ENCODE measurements around the gene ACBD4.

Gene ACBD4

DNA sequence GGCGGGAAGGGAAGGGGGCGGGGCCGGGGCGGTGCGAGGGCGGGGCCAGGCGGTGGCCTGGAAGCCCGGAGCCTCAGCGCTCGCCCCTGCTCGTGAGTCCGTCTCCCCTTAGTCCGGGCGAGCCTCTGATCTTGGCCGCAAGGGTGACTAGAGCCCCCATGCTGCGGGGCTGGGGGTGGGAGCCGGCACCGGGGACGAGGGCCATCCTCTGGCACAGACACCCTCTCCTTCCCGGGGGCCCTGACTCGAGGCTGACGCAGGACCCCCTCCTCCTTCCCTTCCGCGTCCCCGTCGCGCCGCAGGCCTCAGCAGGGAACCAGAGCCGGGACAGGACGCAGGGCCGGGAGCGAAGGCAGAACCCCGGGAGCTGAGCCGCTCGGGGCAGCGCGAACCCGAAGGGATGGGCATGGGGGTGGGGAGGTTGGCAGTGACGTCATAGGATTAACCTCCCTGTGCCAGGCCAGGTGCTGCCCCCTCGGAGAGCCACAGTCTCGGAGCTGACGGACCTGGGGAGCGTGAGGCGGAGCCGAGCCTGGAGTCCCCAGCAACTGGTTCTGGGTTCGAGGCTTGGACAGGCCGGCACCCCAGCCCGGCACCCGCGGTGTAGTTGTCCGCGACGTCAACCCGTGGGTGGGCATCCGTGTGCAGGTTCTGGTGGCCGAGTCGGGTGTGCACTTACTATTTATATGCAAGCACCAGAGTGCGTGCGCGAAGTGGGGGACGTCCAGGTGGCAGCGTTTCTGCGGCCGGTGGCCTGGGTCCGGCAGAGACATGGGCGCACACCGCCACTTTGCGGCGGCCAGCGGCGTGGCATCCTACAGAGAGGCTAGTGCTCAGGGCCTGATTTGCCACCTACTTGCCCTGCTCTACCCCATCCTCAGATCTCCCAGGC is 2.7 kb upstream of the ACBD4 start:
- in situ Hi-C loops (cut with MboI; ENCODE audit: low sequenced_read_pairs), result no loop called here

DNA sequence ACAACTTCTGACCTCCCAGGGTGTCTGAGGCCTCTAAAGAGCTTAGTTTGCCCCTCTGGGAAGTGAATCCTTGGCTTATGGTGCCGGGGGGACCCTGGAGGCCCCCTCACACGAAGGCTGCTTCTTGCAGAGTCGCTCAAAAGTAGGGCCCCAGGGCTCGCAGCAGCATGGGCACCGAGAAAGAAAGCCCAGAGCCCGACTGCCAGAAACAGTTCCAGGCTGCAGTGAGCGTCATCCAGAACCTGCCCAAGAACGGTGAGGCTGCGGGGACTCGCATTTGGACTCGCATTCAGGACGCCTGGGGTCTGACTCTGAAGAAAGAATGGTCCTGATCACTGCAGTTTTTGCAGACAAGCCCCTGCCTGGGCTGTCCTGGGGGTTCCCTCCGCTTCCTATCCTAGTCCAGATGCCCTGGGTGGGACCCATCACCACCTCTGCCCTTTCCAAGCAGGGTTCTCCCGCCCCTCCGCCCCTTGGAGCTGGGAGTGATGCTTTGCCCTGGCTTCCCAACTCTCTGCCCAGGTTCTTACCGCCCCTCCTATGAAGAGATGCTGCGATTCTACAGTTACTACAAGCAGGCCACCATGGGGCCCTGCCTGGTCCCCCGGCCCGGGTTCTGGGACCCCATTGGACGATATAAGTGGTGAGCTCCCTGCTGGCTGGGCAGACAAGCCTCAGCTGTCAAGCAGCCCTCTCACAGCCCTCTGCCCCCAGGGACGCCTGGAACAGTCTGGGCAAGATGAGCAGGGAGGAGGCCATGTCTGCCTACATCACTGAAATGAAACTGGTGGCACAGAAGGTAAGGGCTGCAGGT is 698 bp downstream of the ACBD4 start:
- in situ Hi-C loops (cut with MboI; ENCODE audit: low sequenced_read_pairs), result no loop called here

DNA sequence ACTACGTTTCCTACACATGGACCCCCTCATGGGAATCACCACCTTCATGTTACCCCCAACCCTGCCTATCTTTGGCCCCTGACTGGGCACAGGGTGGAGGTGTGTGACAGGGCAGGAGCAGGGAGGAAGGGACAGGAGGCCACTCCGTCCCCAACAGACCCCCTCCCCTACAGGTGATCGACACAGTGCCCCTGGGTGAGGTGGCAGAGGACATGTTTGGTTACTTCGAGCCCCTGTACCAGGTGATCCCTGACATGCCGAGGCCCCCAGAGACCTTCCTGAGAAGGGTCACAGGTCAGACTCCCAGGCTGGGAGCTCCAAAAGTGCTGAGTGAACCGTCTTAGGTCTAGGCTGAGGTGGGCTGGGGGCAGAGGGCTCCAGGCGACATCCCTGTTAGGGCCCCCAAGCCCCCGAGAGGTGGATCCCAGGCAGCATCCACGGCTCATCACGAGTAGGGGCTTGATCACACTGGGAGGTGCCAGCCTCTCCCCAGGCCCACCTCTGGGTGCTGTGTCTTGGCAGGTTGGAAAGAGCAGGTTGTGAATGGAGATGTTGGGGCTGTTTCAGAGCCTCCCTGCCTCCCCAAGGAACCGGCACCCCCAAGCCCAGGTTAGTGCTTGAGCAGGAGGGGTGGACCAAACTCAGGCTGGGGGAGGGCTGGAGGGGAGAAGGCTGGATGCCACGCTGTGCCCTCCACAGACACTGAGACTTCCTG is 1.5 kb downstream of the ACBD4 start:
- in situ Hi-C loops (cut with MboI; ENCODE audit: low sequenced_read_pairs), result no loop called here

DNA sequence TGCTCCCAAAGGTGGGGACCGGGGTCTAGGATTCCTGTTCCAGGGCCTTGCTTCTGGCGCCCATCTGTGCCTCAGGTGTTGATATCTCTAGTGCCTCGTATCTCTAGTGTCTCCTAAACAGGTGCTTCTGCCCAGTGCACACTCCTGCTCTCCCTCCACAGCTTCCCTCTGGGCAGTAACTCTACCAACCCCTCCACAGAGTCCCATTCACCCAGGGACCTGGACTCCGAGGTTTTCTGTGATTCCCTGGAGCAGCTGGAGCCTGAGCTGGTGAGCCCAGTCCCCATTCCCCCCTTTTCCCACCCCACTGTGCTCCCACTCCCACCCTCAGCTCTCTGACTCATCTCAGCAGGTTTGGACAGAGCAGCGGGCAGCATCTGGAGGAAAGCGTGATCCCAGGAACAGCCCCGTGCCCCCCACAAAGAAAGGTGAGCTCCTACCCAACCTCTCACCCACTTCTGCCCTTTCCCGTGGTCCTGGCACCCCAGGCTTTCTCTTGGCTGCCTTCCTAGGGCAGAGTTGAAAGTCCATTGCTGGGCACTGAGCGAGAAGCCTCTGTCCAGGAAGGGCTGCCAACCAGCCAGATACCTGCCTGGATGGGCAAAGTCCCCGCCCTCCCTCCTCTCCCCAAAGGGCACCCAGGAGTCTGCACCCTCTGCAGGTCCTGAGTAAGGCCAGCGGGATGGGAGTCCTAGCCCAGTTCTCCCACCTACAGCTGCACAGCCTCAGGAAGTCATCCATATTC is 2.2 kb downstream of the ACBD4 start:
- in situ Hi-C loops (cut with MboI; ENCODE audit: low sequenced_read_pairs), result no loop called here

DNA sequence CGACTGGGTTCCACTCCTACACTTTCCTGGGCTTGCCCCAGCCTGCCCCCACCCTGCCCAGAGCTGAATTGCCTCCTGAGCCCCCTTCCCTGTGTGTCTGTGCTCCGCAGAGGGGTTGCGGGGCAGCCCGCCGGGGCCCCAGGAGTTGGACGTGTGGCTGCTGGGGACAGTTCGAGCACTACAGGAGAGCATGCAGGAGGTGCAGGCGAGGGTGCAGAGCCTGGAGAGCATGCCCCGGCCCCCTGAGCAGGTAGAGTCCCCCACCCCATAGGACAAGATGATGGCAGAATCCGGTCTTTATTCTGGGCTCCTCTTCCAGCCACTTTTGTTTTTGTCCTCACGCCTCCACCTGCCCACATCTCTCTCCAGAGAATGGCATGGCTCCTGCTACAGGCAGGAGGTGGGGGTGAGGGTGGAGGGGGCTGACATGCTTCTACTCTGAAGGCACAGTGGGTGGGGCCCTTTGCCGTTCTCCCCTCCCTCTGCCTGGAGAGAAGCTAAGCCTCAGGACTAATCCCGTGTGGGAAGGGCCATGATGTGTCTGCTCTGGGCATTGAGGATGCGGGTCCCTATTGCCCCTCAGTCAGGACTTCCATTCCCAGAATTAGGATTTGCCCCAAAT is 3.5 kb downstream of the ACBD4 start:
- in situ Hi-C loops (cut with MboI; ENCODE audit: low sequenced_read_pairs), result no loop called here

DNA sequence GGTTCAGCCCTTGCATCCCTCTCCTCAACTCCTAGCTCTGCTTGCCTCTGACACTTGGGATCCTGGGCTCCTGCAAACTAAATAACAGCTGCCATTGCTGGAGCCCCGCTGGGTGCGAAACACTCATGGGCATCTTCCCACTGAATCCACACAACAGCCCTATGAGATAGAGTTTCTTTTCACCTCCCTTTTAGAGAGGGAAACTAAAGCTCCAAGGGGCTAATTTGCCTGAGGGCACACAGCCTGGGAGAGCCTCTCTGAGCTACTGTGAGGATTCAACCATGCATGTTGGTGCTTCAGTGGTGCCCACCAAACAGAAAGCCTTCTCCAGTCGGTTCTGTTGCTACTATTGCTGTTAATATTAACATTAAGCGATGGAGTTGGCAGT is 4.0 kb downstream of the ACBD4 start:
- in situ Hi-C loops (cut with MboI; ENCODE audit: low sequenced_read_pairs), result no loop called here

DNA sequence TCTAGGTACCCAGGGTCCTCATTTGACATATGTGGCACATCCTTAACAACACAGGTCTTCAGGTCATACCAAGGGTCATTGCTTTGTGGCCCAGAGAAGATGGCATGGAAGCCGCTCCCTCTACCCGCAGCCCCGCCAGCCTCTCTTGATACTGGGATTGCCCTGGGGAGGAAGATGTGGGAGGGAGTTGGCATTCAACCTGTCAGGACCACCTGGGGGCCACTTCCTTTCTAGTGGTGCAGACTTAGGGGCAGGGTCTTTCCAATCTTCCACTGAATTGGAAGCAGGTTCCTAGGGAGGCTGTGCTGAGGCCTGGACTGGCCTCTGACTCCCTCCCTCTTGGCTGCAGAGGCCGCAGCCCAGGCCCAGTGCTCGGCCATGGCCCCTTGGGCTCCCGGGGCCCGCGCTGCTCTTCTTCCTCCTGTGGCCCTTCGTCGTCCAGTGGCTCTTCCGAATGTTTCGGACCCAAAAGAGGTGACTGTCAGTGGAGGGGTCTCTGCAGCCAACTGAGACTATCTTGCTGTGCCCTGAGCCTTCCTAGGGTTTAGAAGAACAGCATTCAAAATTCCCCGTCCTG is 7.7 kb downstream of the ACBD4 start:
- in situ Hi-C loops (cut with MboI; ENCODE audit: low sequenced_read_pairs), result no loop called here

DNA sequence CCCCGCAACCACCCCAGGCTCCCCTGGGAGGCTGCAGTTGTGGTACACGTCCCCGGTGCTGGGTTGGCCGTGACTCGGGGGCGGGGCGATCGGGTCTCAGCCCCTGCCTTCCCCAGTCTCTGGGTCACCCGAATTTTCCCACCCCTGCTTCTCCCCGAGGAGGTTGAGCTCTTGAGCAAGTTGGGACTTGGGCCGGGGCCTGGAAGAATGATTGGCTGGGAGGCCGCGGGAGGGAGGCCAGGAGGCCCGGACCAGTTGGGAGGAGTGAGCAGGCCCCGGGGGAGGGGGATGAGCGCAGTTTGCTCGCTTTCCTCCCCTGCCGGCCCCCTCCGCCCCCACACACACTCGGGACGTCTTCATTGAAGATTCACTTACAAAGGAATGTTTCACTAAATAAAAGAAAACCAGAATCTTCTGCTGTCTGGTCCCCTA is 8.3 kb downstream of the ACBD4 start:
- in situ Hi-C loops (cut with MboI; ENCODE audit: low sequenced_read_pairs), result no loop called here

DNA sequence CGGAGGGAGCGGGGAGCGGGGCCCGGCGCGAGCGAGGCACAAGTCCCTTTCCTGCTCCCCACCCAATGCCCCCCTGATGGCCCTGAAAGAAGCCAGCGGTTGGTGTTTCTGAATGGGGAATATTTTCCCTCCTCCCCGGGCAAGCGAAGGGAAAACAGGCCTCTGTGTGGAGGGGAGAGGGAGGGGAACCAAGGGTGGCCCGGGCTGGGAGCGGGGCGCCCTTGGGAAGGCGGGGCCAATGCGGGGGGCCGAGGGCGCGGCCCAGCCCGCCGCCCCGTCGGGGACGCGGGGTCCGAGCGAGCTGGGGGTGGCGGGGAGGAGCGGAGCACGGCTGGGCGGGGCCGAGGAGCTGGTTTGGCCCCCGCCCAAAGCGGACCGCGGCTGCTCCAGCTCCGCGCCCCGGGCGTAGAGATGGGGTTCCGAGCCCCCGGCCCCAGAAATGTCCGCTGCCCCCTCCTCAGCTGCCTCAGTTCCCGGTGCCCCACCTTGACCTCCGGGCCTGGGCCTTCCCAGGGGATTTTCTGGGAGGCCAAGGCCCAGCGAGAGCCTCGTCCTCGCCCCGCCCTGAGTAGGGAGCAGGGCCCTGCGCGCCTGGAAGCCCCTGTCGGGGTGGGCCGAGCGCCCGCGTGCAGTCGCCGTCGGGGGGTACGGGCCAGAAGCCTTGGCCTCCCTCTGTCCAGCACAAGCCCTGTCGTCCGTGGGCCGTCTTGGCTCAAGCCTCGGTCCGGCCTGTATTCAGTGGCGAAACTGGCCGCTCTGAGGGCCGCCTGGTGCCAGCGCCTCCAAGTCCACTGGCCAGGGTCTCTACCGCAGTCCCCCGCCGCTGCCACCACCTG is 8.9 kb downstream of the ACBD4 start:
- in situ Hi-C loops (cut with MboI; ENCODE audit: low sequenced_read_pairs), result no loop called here

DNA sequence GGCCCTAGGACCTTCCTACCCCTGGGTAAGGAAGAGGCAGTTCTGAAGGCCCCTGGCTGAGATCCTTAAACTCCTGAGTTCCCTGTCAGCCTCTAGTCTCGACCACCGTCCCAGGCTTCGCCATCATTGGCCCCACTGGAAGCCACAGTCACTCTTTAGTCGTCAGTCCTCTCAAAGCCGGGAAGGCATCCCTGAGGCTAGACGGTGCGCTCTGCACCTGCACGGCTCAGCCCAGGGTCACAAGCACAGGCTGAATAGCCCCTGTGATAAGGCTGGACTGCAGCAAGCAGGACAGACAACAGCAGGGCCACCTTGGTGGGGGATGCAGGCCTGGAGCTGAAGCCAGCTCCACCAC is 9.5 kb downstream of the ACBD4 start:
- in situ Hi-C loops (cut with MboI; ENCODE audit: low sequenced_read_pairs), result no loop called here

DNA sequence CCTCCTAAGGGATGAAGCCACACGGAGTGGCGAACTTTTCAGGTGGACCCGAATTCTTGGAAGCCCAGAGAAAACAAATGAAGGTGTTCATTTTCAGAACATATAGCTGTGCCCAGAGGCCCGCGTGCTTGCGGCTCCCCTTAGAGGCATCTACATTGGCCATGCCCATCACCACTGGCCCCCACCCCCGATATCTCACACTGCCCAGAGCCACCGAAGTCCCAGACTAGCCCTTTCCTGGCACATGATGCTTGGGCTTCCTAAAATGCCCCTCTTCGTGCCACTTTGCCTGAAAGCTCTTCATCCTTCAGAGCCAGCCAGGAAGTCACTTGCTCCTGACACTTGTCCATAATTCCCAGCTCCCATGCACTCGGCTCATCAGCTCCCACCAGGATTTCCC is 10.7 kb downstream of the ACBD4 start:
- in situ Hi-C loops (cut with MboI; ENCODE audit: low sequenced_read_pairs), result no loop called here

DNA sequence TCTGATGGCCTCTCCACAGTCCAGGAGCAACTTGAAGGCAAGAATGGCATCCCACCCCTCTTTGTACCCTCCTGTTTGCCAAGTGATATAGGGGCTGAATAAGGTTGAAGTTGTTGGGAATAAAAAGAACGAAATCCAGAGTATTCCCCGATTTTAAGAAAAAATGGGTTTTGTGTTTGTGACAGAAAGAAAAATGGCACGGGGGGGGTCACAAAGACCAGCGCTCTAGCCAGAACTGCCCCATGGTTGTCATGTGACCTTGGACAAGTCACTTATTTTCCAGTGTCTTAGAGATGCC is 11.1 kb downstream of the ACBD4 start:
- in situ Hi-C loops (cut with MboI; ENCODE audit: low sequenced_read_pairs), result no loop called here

DNA sequence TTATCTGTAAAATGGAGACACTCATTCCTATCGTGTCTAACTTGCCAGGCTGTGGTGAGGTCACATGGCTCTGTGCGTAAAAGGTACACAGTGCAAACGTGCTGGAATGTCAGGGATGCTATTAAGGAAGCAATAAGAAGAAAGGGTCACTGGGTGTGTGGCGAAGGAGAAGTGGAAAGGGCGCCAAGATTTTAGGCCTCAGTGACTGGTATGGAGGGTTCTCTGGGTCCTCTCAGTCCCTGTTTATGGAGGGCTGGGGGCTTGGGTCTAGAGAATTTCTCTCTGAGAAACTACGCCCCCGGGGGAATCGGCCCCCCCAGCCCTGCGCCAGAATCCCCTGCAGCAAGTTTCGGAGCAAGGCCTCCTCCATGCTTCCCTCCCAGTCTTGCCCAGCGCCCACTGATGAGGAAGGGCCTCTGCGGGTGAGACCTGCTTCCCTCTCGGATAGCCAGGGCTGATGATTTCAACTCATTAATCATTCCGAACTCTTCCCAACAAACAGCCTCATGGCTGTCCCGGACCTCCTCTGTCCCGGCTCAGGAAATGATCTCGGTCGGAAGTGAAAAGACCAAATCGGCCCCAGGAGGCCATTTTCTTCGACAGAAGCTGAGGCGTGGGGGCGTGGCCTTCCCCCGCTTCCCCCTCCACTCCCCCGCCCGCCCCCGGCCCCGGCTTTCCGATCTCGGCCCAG is 11.5 kb downstream of the ACBD4 start:
- in situ Hi-C loops (cut with MboI; ENCODE audit: low sequenced_read_pairs), result no loop called here

DNA sequence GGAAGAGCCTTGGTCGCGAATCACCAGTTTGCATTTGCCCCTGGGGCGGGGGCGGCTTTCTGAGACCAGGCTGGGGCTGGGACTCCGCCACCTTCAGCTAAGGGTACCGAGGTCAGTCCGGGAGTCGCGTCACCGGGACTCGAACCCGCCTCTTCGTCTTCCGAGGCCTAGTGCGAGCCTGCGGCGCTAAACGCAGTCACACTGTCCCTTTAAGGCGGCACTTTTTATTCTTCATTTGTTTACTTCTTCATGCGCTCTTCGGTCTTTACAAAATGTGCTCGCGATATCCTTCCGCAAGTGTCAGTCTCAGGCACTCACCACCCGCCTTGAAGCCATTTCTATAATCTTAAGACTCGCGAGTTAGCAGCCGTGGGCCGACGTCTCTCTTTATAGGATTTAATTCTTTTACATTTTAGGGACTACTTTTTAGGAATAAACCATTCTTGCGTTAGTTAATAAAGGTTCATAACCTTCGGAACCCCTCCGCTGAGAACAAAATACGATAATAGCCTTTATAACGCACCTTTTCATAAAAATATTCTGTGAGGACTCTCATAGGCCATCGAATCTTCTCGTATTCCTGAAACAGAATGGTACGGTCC is 12.2 kb downstream of the ACBD4 start:
- in situ Hi-C loops (cut with MboI; ENCODE audit: low sequenced_read_pairs), result no loop called here

DNA sequence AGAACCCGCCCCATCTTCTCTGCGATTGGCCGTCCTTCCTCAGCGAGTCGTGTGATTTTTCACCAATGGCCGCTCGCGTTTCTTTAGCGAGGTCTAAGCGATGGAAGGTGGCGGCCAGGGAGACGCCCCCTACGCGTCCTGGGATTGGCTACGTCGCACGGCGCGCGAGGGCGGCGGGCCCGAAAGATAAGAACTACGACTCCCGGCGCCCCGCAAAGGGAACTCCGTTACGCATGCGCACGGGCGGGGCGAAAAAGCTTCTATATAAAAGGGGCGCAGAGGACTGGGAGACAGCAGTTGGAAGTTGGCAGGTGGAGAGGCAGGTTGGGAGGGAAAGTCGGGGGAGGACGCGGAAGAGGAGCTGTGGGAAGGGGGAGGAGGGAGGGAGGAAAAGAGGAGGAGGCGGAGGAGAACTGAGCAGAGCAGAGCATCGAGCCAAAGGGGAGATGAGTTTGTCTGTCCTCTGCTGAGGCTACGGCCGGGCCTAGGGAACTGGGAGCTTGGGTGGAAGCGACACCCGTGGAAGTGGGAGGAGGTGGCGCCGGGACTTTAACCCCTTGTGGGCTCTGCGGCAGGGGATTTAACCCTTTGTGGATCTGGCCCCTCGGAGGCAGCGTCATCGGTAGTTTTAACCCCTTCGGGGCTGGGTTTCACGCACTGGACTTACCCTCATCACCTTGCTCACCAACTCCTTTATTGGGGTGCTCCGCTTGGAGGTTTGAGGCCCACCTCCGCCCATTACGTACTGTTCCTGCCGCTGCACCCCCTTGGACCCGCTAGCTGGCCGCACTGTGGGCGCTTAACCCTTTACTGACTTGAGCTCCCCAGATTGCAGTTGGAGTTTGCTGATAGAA is 12.9 kb downstream of the ACBD4 start, which contains the start of gene HEXIM1:
Gene HEXIM1 (plus strand): TSS at position 293 of the 854 bp plus-strand sequence. CDS start 716 bp downstream, outside the sequence.
- in situ Hi-C loops (cut with MboI; ENCODE audit: low sequenced_read_pairs), result no loop called here

DNA sequence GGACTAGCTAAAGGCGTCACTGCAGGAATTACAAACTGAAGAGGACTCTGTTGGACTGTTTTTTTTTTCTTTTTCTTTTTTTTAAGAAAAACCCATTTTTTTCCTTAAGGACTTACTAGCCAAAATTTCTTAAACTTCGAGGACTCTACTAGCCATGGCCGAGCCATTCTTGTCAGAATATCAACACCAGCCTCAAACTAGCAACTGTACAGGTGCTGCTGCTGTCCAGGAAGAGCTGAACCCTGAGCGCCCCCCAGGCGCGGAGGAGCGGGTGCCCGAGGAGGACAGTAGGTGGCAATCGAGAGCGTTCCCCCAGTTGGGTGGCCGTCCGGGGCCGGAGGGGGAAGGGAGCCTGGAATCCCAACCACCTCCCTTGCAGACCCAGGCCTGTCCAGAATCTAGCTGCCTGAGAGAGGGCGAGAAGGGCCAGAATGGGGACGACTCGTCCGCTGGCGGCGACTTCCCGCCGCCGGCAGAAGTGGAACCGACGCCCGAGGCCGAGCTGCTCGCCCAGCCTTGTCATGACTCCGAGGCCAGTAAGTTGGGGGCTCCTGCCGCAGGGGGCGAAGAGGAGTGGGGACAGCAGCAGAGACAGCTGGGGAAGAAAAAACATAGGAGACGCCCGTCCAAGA is 13.7 kb downstream of the ACBD4 start:
- in situ Hi-C loops (cut with MboI; ENCODE audit: low sequenced_read_pairs), result no loop called here

All from HL-60/S4 treated with retinoic acid at 250 ng/mL for 4 days and 3 days (cell line).